ENCODE data around the gene CCDC183.

The CCDC183 gene

GRCh38 chr9:136773386-136774044, 22.6 kb upstream of the CCDC183 start:
- H3K36me3 ChIP-seq (ENCODE audit: insufficient read depth, low read length): no peaks in the 10 kb centered on the region
- peak overlapping the region; percentile 77 for H2AFZ ChIP-seq (ENCODE audit: low read length)
- no peaks in the 10 kb centered on the region for H3K27me3 ChIP-seq (ENCODE audit: insufficient read depth, low read length, poor library complexity, severe bottlenecking)
- H3K9me2 ChIP-seq (replicated peaks; ENCODE audit: low read depth, low read length): no peaks in the 10 kb centered on the region
- H3F3A ChIP-seq (ENCODE audit: low read depth): no peaks in the 10 kb centered on the region
- peak overlapping the region; percentile 30 for H3K4me2 ChIP-seq (ENCODE audit: low read depth, low read length, poor library complexity, severe bottlenecking)
- peak overlapping the region; percentile 37 for H3K4me3 ChIP-seq (ENCODE audit: low read length, poor library complexity, severe bottlenecking)
- no peaks in the 10 kb centered on the region for H4K20me1 ChIP-seq (ENCODE audit: insufficient read depth, low read length, poor library complexity, severe bottlenecking)
- H3K9ac ChIP-seq (ENCODE audit: low read depth, low read length, poor library complexity, severe bottlenecking): no peak overlapping the region
- TF ChIP-seq EZH2phosphoT487 (IDR thresholded peaks at IDR 0.05; ENCODE audit: borderline replicate concordance): no peak
- TF ChIP-seq CTCF (conservative IDR thresholded peaks at IDR 0.05; ENCODE audit: low read length): no peak
- H3K79me2 ChIP-seq (ENCODE audit: insufficient read depth, low read length): no peaks in the 10 kb centered on the region
- peaks cover 6% of the 10 kb centered on the region for H3K4me1 ChIP-seq (ENCODE audit: insufficient read depth, low read length, poor library complexity, severe bottlenecking)
- H3K9me3 ChIP-seq (ENCODE audit: insufficient read depth, low read depth, low read length): no peaks in the 10 kb centered on the region; the same call in 1 of the 2 replicates

GRCh38 chr9:136774416-136775045, 21.6 kb upstream of the CCDC183 start:
- H3K79me2 ChIP-seq (ENCODE audit: insufficient read depth, low read length): no peaks in the 10 kb centered on the region
- no peak for TF ChIP-seq EZH2phosphoT487 (IDR thresholded peaks at IDR 0.05; ENCODE audit: borderline replicate concordance)
- no peak for TF ChIP-seq CTCF (conservative IDR thresholded peaks at IDR 0.05; ENCODE audit: low read length)

GRCh38 chr9:136775191-136775590, 20.9 kb upstream of the CCDC183 start:
- Histone ChIP-seq H3K36me3 (ENCODE audit: insufficient read depth, low read length) (no peaks in the 10 kb centered on the region), H3F3A (ENCODE audit: low read depth) (no peaks in the 10 kb centered on the region), H3K9me3 (ENCODE audit: insufficient read depth, low read depth, low read length) (no peaks in the 10 kb centered on the region; the same call in 1 of the 2 replicates), H3K27me3 (ENCODE audit: insufficient read depth, low read length, poor library complexity, severe bottlenecking) (no peaks in the 10 kb centered on the region), H4K20me1 (ENCODE audit: insufficient read depth, low read length, poor library complexity, severe bottlenecking) (no peaks in the 10 kb centered on the region), H3K79me2 (ENCODE audit: insufficient read depth, low read length) (no peaks in the 10 kb centered on the region), H3K9ac (ENCODE audit: low read depth, low read length, poor library complexity, severe bottlenecking) (no peak overlapping the region), H3K4me3 (ENCODE audit: low read length, poor library complexity, severe bottlenecking) (no peak overlapping the region), H3K9me2 (replicated peaks; ENCODE audit: low read depth, low read length) (no peaks in the 10 kb centered on the region), H3K4me2 (ENCODE audit: low read depth, low read length, poor library complexity, severe bottlenecking) (no peak overlapping the region), H3K4me1 (ENCODE audit: insufficient read depth, low read length, poor library complexity, severe bottlenecking) (peaks cover 6% of the 10 kb centered on the region), H2AFZ (ENCODE audit: low read length) (no peak overlapping the region)
- TF ChIP-seq EZH2phosphoT487 (IDR thresholded peaks at IDR 0.05; ENCODE audit: borderline replicate concordance) (no peak), CTCF (conservative IDR thresholded peaks at IDR 0.05; ENCODE audit: low read length) (no peak)

More at GRCh38 chr9:136774416-136775045, 21.6 kb upstream of the CCDC183 start:
- no peaks in the 10 kb centered on the region; the same call in 1 of the 2 replicates for H3K9me3 ChIP-seq (ENCODE audit: insufficient read depth, low read depth, low read length)
- H3K4me1 ChIP-seq (ENCODE audit: insufficient read depth, low read length, poor library complexity, severe bottlenecking): peaks cover 6% of the 10 kb centered on the region
- no peaks in the 10 kb centered on the region for H3F3A ChIP-seq (ENCODE audit: low read depth)
- H4K20me1 ChIP-seq (ENCODE audit: insufficient read depth, low read length, poor library complexity, severe bottlenecking): no peaks in the 10 kb centered on the region
- H3K36me3 ChIP-seq (ENCODE audit: insufficient read depth, low read length): no peaks in the 10 kb centered on the region
- no peak overlapping the region for H2AFZ ChIP-seq (ENCODE audit: low read length)
- H3K4me2 ChIP-seq (ENCODE audit: low read depth, low read length, poor library complexity, severe bottlenecking): no peak overlapping the region
- no peak overlapping the region for H3K9ac ChIP-seq (ENCODE audit: low read depth, low read length, poor library complexity, severe bottlenecking)
- no peak overlapping the region for H3K4me3 ChIP-seq (ENCODE audit: low read length, poor library complexity, severe bottlenecking)
- H3K27me3 ChIP-seq (ENCODE audit: insufficient read depth, low read length, poor library complexity, severe bottlenecking): no peaks in the 10 kb centered on the region
- no peaks in the 10 kb centered on the region for H3K9me2 ChIP-seq (replicated peaks; ENCODE audit: low read depth, low read length)
